Stimulated activated CD4-positive, alpha-beta T cell treated with anti-CD3 and anti-CD28 coated beads, Interleukin-2, amount 100 ng/mL, for 48 hours (primary cell): Measurements from ENCODE around the gene PLPPR1.

Experiments
- DNase-seq, 2 donors: peaks; one replicate each; pipeline ENCODE4 v3.0.0-alpha.2; 2020

Gene PLPPR1

DNA sequence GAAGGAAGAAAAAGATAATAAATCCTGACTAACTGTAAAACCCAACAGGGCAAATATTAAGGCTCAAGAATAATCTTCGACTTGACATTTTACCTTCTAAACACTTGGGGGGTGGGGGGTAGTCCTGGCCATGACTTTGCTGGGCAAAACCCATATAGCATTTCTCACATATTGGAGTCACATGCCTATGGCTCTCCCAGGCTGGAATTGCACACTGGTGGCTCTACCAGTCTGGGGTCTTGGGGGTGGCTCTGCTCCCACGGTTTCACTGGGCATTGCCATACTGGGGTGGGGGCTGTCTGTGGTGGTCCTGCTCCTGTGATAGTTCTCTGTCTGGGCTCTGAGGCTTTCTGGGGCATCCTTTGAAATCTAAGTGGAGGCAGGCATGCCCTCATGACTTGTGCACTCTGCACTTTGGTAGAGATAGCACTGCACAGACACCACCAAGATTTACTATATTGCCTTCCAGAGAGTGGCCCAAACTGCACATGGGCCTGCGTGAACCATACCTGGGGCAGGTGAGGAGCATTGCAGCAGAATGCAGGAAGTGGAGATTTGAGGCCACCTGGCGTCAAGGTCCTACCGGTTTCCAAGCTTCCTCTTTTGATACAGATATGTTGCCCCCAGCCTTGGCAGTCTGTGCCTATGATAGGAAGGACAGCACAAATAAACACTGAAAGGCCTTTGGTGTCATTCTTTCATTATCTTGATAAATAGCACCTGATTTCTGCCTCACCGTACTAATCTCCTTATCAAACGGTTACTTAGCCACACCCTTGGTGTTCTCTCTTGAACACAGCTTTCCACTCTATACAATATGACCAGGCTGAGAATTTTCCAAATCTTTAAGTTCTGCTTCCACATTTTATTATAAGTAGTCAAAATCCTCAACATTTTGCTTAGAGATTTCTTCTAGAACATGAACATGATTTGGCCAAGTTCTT lies 326.5 kb downstream of the PLPPR1 start:
- no peak for DNase-seq

DNA sequence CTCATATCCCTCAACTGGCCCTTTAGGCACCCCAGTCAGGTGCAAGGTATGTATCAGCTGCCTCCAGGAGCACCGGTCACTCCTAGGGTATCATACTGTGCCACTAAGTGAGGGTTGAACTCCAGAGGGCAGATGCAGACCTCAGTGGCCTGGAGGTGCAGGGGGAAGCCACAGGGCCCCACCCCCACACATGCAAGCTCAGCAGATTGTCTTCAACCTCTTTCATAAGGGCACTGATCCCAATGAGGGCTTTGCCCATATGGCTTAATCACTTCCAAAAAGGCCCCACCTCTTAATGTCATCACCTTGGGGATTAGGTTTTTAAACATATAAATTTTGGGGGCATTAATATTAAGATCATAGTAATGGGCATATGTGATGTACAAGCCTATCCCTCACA lies 328.1 kb downstream of the PLPPR1 start:
- DNase-seq: no peak

- no peak for DNase-seq
These were observed 331.2 kb downstream of the PLPPR1 start for GRCh38 chr9:101359679-101360078.

- no peak for DNase-seq
These were observed 332.1 kb downstream of the PLPPR1 start for GRCh38 chr9:101360647-101361046.

DNA sequence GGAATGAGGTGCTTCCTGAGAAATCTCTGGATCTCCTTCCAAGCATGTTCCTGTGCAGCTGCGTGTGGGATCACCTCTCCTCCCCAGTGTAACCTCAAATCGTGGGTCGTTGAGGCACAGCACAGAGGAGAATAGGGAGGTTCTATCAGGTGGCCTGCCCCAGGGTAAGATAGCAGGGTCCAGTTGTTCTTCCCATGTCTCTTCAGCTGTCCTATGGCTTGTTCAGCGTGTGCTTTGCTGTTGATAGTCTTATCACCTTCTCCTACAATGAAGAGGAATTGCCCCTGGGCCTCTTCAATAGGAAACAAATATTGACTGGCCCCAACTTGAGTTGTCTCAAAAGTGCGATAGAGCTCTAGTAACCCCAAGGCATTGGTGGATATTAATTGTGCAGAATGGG lies 333.9 kb downstream of the PLPPR1 start:
- DNase-seq: no peak

GRCh38 chr9:101365181-101365580 lies 336.7 kb downstream of the PLPPR1 start:
- DNase-seq: no peak

GRCh38 chr9:101366038-101366756 lies 337.7 kb downstream of the PLPPR1 start:
- no peak for DNase-seq

DNA sequence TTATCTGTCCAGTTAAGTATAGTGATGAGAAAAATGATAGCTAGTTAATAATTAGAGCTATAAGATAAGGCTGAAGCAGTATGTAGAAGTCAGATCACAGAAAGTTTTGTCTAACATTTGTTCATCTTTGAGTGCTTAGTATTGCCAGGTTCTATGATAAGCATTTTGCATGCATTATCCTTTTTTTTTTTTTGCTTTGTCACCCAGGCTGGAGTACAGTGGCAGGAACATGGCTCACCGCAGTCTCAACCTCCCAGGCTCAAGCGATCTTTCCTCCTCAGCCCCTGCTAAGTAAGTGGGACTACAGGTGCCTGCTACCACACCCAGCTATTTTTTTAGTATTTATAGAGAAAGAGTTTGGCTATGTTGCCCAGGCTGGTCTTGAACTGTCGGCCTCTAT lies 338.8 kb downstream of the PLPPR1 start:
- DNase-seq: no peak

- no peak for DNase-seq
These were observed 340.8 kb downstream of the PLPPR1 start for GRCh38 chr9:101369286-101369685.

DNA sequence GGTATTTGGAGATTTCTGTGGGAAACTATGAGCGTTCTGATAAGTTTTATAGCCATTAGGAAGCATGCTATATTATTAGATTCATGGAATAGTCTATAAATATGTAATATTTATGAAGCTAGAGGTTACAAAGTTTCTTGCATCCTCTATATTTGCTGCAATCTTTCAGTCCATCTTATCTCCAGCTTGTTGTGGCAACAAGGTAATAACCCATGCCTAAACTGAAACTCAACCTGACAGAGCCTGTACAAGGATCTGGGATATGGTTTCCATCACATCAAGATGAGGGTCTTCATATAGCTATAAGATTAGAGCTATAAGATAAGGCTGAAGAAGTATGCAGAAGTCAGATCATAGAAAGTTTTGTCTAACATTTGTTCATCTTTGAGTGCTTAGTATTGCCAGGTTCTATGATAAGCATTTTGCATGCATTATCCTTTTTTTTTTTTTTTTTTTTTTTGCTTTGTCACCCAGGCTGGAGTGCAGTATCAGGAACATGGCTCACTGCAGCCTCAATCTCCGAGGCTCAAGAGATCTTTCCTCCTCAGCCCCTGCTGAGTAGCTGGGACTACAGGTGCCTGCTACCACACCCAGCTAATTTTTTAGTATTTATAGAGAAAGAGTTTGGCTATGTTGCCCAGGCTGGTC lies 341.5 kb downstream of the PLPPR1 start:
- no peak for DNase-seq

GRCh38 chr9:101371813-101372212 lies 343.3 kb downstream of the PLPPR1 start:
- no peak for DNase-seq

DNA sequence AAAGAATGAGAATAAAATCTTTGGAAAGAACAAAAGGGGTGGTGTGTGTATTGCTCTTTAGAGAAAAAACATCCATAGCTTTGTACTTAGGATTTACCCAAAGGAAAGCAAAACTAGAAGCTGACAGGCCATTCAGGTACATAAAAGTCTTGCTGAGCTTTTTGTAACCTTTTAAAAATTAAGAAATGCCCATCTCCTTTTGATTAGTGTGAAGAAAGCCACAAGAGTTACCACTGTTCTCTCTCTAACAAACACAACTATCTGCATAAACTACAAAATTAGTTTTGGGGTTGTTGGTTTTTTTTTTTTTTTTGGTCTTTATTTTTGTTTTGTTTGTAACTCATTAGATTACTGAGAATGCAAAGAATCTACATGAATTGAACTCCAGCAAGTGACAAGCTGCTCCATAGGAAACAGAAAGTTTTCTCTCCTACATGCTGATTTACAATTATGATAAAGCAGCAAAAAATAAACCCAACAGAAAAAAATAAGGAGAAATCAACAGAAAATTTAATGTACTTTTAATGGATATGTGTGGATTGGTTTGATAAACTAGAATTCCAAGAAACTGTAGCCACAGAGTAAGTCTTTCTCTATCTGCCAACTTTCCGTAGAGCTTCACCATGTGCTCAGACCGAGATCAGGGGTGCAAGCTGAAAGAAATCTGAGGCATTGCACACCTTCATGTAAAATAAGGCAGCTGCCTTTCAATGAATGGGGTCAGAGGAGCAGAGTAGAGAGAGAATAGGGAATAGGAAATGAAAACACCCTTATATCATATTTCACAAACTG lies 344.0 kb downstream of the PLPPR1 start:
- no peak for DNase-seq
